GM12874 (cell line): ENCODE data around the gene ARPC2.

Experiments used
- CTCF ChIP-seq: IDR thresholded peaks from 2 replicates; pipeline ENCODE4 v1.5.1; 2011; ENCODE audit warnings: low read depth, mild to moderate bottlenecking, control low read depth, low read length, moderate library complexity; ENCODE audit not compliant: insufficient read depth

Gene ARPC2

DNA sequence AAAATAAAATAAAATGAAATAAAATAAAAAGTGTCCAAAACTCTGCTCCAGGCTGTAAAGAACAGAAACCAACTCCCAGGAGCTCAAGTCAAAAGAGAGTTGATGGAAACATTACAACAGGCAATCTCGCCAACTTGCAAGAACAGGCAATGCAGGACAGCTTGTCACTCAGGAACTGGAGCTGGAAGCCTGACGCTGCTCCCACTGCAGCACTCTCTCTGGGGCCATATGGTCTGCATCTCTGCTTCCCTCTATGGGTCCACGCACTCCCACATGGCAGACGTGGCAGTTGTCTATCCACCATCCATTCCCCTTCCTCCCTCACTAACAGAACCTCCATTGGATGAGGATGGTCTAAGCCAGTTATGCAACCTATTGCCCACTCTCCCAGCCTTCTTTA is 23.3 kb upstream of the ARPC2 start:
- no peak for TF ChIP-seq CTCF

DNA sequence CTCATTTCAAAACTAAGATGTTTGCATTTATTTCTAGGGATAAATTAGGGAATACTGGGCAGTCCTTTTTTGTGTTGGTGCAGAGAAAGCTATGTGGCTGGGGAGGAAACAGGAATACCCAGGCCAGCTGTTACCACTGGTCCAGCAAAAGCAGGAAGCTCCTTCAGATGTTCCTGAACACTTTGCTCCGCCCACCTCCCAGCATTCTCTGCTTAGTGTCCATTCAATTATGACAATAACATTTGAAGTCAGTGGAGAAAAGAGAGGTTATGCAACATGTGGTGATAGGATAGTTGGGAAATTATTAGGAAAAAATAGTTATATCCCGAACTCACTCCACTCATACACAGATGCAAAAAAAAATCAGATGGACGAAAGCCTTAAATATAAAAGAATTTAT is 22.1 kb upstream of the ARPC2 start:
- TF ChIP-seq CTCF: no peak

GRCh38 chr2:218196974-218197373 is 20.0 kb upstream of the ARPC2 start:
- TF ChIP-seq CTCF: no peak

DNA sequence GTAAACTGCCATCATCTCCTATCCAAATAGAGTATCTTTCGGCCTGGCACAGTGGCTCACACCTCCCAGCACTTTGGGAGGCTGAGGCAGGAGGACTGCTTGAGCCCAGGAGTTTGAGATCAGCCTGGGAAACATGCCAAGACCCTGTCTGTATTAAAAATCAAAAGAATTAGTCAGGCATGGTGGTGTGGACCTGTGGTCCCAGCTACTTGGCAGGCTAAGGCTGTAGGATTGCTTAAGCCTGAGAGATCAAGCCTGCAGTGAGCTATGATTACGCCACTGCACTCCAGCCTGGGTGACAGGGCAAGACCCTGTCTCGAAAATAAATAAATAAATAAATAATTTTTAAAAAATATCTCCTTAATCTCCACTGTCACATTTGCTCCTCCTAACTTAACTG is 14.7 kb upstream of the ARPC2 start:
- TF ChIP-seq CTCF: no peak

DNA sequence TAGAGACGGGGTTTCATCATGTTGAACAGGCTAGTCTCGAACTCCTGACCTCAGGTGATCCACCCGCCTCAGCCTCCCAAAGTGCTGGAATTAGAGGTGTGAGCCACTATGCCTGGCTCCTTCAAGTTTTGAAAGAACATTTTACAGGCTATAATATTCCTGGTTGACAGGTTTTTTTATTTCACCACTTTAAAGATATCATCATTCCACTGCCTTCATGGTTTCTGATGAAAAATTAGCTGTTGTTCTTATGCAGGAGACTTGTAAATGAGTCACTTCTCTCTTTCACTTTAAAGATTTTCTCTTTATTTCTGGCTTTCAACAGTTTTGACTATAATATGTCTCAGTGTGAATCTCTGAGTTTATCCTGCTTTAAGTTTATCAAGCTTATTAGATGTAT is 7.9 kb upstream of the ARPC2 start:
- no peak for TF ChIP-seq CTCF

GRCh38 chr2:218214116-218214515 is 2.9 kb upstream of the ARPC2 start:
- TF ChIP-seq CTCF: no peak

GRCh38 chr2:218216336-218216673 is 684 bp upstream of the ARPC2 start:
- no peak for TF ChIP-seq CTCF
